Activated CD4-positive, alpha-beta T cell treated with anti-CD3 and anti-CD28 coated beads for 1 hour (primary cell): ENCODE results near the gene CEBPZOS.

ENCODE experiments used
- DNase-seq: peaks from one replicate; pipeline ENCODE4 v3.0.0-alpha.2; 2020

CEBPZOS gene

DNA sequence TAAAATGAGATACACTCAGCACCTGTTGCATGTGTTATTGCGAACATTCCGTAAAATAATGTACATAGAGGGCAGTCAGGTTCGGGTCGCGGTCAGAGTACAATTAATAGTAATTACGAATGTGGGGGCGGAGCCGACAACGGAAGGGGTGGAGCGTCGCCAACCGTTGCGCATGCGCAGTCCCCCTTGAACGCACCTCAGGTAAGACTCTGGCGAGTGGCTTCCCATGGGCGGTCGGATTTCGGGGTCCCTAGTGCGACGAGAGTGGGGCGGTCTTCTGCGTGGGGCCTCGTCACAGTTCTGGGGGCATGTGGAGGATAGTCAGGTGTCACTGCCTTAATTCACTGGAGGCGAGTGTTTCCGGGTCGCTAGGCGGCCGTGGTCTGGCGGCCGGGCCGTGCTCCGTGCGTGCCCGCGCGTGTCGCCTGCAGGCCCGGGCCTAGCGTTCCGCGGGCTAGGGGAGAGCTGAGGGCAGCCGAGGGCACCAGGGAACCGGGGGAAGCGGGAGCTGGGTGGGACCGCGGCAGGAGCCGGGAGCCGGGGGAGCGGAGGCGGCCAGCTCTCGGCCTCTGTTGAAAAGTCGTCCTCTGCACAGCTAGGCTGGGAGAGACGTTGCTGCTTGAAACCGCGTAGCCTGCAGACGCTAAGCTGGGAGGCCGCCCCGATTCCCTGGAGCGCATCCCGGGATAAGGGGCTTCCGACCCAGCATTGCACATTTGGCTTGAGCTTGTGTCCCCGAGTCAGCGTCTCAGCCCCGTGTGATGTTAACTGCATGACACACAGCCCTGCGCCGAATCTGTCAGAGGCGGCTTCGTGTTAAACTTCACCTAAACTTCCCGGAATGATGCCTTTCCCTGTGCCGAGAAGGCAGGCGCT lies at the start of gene CEBPZOS:
Gene CEBPZOS (plus strand): TSS at position 177 of the 876 bp plus-strand sequence. CDS start 3,209 bp downstream, outside the sequence.
- DNase-seq, result peak; percentile 87

DNA sequence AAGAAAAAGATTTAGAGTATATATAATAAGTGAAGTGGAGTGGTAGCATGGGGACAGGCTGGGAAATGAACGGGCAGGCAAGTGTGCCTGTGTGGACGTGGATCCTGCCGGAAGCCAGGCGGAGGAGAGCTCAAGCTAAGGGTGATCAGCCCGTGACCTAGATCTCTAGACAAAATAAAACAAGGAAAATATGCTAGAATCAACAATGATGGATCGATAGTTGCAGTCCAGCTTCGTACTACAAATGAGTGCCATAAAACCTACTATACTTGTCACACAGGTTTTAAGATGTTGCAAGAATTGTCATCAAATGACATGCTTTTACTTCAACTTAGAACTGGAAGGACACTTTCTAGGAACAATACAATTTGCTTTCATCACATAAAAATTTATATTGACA lies 48.0 kb upstream of the CEBPZOS start:
- DNase-seq, result no peak

DNA sequence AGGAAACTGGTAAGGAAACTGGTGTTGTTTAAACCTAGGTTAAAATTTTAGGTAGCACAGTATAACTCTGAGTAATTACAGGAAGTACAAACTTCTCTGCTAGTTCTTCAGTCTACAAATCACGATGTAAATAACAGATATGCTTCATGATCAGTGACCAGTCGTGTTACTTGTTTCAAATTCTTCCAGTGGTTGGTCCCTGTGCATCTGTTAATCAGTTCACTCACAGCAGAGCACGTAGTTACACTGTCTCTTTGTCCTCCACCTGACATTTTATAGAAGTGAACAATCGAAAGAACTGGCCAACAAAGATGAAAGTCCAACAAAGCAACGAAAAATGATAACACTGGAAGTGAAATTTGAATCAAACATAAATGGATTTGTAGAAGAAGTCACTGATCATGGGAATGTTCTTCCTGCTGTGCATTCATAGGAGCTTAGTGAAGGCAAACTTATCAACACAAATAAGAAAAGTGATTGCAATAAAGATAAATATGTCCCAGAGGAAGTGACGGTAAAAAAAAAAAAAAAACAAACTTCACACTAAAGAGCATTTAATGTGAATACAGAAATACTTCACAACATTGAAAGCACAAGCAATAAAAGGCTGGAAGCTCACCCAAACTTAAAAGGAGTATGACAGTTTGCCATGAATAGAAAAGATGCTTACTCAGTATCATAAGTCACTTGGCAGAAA lies 46.5 kb upstream of the CEBPZOS start:
- DNase-seq, result no peak

DNA sequence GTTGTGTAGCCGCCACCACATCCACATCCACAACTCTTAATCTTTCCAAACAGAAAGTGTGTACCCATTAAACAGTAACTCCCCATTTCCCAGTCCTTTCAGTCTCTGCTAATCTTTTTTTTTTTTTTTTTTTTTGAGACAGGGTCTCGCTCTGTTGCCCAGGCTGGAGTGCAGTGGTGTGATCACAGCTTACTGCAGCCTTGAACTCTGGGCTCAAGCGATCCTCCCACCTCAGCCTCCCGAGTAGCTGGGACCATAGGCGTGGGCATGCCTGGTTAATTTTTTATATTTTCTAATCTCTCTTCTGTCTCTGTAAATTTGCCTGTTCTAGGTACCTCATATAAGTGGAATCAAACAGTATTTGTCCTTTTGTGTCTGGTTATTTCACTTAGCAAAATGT lies 43.1 kb upstream of the CEBPZOS start:
- no peak for DNase-seq

DNA sequence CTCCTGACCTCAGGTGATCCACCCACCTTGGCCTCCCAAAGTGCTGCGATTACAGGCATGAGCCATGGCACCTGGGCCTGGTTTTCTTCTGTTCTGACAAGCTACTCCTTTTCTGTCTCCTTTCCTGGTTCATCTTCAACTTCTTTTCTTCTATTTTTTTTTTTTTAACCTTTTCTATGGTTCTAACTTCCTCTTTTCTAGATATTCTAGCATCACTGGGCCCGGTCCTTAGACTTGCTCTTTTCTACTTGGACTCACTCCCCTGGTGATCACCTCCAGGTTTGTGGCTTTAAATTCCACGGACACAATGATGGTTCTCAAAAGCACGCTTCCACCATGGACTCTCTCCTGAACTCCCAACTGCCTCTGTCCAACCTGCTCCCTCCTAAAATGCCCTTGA lies 41.5 kb upstream of the CEBPZOS start:
- no peak for DNase-seq

DNA sequence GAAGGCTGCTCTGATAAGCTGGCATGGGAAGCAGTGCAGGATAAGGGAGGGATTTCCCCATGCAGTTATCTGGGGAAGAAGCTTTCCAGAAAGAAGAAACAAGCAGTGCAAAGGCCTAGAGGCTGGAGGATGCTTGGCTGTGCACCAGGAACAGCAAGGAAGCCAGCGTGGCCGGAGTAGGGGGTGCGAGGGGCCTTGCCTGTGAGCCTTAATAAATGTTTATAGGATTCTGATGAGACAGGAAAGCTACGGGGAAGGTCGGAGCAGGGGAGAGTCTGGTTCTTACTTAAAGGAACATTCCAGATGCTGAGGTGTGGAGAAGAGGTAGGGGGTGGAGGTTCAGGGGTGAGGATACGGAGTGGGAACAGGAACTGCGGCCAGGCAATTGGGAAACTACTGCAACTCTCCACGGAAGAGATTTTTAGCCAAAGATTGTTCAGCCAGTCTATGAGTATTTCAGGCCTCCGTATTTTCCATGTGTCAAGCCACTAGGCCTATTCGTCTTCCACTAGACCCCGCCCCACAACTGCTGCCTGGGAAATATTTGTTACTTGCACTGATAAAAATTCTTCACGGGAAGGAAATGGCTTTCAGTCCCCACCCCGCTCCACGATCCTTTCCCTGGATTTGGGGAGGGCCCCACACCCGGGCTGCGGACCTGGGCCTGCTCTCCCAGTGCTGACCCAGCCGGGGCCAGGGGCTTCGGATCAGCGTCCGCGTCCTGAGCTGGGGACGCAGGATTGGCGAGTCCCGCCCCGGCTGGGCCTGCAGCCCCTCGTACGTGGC lies 40.0 kb upstream of the CEBPZOS start:
- peak; percentile 55 for DNase-seq

DNA sequence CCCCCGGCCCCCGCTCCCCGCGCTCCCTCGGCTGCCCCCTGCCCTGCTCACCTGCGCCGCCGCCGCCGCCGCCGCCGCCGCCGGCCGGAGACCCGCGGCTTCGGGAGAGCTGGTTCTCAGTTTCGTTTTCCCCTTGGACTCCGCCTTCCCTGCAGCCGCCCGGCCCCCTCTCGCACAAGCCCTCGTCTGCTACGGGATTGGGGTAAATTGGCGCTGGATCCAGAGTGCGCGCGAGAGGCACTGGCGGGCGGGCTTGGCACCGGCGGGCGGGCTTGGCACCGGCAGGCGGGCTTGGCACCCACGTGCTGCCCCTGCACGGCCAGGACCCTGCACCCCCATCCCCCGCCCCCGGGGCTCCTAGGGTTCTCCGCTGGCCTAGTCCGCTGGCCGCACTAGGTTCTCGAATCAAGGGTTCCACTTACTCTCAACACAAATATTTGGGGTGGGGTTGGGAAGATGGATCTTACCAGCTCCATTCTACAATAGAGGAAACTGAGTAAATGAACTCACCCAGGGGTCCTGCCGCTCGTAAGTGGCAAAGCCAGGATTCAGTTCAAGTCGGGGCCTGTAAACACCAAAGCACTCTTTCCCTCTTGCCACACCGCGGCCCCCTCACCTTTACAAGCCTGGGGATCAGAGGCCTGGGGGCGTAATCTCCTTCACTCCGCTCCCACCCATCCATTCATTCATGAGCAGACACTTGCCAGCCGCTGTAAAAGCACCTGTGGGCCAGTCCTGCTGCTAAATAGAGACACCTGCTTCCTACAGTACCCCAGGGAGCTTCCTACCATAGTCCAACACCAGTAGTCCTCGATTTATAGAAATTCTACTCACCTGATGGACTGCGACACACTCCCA lies 39.2 kb upstream of the CEBPZOS start, which contains the start of gene EIF2AK2:
Gene EIF2AK2 (minus strand): TSS at position 124 of the 858 bp plus-strand sequence. CDS start 9,174 bp downstream, outside the sequence.
- DNase-seq, result peak; percentile 86

DNA sequence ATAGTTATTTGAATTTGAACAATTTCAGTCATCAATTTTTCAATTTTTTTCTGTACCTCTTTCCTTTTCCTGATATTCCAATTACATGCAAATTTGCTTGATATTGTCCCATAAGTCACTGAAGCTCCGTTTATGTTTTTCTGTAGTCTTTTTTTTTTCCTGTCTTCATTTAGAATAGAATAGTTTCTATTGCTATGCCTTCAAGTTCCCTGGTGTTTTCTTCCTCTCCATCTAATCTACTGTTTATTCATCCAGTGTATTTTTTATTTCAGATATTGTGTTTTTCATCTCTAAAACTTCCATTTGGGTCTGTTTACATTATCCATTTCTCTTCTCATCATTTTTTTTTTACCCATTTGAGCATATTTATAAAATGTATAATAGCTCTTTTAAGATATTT lies 31.5 kb upstream of the CEBPZOS start:
- DNase-seq, result no peak

DNA sequence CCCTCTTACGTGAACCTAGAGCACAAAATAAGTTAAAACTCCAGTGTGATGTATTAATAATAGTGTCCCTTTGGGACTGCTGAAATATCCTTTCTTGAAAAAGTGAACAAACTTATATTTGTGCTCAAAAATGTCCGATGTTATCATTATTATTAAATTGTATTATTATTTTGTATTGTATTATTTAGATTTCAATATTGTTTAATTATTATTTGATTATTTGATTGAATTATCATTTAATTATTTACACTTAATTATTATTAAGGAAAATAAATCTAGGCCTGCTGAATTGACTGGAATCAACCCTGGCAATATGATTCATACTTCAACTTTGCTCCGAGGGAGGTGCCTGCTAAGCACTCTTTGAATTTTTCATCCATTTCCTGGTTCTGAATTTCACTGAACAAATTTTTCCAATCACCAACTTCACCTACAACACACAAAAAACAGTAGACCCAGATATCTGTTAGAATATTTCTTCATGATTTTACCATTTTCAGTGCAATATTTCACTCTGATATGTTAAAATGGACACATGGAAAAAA lies 28.6 kb upstream of the CEBPZOS start:
- DNase-seq, result no peak

DNA sequence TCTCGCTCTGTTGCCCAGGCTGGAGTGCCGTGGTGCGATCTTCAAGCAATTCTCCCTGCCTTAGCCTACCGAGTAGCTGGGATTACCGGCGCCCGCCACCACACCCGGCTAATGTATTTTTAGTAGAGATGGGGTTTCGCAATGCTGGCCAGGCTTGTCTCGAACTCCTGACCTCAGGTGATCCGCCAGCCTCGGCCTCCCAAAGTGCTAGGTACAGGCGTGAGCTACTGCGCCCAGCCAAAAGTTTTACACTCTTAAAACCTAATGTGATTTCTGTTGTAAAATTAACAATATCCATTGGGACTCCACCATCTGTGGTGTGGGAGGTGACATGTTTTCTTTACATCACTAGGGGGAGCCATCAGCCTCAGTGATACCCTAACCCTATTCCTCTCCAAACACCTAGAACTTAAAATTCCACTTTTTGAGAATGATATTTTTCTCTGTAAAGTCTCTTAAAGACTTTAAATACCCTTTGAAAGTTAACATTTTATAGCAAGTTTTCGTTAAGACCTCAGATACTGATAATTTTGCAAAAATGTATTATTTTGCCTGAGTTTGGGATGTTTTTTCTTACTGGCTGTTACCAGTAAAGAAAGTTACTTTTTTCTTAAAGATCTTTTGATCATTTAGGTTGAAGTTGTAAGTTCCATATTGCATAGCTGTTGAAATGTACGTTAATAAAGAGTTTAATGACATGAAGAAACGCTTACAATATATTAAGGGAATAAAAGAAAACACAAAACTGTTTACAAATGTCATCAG lies 27.9 kb upstream of the CEBPZOS start:
- DNase-seq, result no peak

DNA sequence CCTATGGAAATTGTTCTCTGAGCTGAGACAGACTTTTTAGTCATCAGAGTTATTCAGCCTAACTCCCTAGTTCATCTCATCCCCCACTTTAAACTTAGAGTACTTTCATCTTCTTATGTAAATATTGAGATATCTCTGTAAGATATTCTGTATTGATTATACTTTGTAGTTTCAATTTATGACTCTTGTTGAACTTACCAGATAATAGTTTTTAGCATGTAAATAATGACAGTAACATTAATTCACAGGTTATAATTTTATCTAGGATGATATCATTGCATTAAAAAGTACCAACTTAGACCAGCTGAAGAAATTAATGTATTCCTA lies 24.7 kb upstream of the CEBPZOS start:
- no peak for DNase-seq

DNA sequence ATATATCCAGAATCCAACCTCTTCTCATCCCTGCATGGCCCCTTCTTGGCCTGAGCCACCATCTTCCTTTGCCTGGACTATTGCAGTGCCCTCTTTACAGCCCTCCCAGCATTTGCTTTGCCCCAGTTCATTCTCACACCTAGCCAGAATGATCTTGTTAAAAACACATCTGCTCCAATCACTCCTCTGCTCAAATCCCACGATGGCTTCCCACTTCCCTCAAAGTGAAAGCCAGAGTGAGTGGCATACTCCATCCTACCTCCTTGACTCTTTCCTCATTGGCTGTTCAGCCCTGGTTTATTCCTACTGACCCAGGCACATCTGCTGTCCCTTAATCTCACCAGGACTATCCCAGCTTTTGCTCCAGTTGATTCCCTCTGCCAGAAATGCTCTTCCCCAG lies 22.6 kb upstream of the CEBPZOS start:
- DNase-seq, result no peak

DNA sequence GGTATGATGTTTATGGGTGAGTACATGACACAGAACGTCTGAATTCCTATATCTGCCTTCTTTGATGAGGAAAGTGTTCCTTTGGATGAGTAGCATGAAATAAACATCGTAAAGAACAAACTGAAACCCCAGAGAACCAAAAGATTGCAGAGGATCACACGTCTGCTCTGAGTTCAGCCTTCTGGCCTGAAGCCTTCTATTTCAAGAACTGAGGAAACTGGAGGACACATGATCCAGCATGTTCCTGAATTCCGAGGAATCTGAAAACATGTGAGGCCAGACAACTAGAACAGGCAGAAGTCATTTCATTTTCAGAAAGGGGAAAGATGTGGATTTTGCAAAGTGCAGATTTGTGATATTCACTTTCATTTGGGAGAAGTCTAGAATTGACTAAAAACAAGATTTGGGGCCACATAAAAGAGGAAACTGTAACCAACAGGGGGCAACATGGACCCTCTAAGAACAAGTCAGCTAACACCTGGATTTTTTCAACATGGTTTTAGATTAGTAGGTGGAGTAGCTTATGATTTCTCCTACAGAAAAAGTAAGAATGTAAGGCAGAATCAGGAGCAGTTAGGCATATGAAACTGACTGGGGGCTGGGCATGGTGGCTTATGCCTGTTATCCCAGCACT lies 16.2 kb upstream of the CEBPZOS start:
- DNase-seq, result no peak

DNA sequence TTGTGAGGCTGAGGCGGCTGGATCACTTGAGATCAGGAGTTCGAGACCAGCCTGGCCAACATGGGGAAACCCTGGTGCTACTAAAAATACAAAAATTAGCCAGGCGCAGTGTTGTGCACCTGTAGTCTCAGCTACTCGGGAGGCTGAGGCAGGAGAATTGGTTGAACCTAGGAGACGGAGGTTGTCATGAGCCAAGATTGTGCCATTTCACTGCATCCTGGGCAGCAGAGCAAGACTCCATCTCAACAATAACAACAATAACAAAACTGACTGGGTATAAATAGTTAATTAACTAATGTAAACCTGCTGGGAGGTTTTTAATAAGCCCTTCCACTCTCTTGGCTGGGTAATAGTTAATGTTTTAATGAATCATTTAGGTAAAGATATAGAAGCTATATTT lies 15.7 kb upstream of the CEBPZOS start:
- DNase-seq, result no peak

DNA sequence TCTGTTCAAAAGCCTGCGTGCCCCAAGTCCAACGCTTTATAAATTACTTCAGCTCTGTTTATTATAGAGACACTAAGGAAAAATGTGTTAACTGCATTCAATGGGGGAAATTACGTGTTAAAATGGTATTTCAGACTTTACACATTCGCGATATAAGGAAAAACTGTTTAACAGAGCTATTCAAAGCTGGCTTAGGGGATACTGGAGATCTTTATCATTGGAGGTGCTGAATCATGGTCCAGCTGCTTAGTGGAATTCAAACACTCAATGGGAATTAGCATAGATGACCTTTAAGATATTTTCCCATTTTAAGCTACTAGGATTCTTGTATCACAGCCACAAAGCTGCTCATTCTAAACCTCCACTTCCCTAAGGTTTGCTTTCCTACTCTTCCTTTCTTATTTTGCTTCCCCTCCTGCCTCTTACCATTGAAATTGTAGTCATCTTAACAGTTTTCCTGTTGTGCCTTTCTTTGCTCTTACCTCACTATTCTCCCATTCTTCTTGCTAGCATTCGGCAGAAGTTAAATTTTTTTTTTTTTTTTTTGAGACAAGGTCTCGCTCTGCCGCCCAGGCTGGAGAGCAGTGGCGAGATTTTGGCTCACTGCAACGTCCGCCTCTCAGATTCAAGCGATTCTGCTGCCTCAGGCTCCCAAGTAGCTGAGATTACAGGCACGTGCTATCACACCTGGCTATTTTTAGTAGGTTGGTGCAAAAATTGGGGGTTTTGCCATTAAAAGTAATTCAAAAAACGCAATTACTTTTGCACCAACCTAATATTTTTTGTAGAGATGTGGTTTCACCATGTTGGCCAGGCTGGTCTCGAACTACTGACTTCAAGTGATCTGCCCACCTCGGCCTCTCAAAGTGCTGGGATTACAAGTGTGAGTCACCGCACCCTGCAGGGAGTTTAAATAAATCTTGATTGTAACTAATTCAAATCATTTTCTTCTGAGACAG lies 14.3 kb upstream of the CEBPZOS start:
- DNase-seq, result no peak

DNA sequence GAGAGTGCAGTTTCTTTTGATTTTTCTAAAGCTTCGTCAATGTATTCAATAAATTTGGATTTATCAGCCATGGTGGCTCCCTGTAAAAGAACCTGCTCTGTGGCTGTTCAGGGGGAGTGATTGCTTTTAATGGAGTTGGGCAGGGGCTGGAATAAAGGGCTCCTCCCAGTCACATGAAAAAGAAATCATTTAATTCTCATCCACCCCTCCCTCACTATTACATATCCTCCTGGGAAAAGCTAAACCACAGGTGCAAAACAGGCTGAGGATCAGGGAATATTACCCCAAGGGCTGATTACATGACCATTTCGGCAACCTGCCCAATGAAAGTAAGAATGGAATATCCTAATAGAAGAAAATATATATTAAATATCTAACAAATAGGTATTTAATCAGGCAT lies 7.7 kb upstream of the CEBPZOS start, which contains the start of gene SULT6B1:
Gene SULT6B1 (minus strand): TSS at position 101 of the 400 bp plus-strand sequence. CDS start 30 bp downstream, at position 71.
- DNase-seq, result no peak

DNA sequence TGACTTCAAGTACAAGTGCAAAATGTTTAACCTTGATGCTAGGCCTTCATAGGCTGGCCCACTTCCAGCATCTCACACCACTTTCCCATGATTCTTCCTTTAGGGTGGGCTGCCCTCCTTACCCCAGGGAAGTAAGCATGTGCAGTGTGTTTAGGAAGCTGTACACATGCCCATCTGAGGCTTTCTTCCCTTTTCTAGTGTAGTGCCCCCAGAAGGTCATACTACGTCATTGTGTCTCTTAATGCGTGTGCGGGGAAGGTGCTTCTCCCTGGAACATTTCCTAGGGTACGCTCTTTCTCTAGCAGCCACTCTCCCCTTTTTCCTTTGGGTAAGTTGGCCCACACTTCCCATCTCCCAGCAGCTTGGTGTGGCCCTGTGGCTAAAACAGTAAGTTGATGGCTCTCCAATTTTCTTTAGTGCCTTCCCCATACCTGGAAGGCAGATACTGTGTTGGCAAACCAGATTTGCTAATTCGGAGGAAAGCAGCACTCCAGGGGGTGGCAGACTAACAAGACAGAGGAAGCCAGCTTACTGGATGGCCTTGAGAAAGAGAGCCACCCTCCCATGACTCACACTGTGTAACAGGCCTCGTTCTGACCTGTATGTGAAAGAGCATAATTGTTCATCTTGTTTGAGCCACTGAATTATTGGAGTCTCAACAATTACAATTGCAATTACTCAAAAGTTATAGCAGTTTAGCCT lies 6.7 kb upstream of the CEBPZOS start:
- DNase-seq, result no peak

DNA sequence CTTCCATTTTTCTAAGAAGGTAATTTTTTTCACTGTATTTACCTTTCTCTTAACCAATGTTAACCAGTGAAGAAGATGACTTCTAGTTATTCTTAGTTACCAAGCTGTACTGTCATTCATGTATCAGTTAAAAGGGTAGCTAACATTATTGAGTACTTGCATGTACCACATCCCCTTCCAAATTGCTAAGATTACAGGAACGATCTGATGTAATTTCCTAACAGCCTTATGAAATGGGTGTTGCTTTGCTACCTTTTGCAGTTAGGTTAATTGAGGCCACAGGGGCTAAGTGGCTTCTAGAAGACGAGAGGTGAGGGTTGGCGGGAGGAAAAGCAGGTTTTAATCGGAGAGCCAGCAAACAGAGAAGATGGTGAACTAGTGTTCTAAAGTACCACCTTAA lies 6.0 kb upstream of the CEBPZOS start:
- no peak for DNase-seq

DNA sequence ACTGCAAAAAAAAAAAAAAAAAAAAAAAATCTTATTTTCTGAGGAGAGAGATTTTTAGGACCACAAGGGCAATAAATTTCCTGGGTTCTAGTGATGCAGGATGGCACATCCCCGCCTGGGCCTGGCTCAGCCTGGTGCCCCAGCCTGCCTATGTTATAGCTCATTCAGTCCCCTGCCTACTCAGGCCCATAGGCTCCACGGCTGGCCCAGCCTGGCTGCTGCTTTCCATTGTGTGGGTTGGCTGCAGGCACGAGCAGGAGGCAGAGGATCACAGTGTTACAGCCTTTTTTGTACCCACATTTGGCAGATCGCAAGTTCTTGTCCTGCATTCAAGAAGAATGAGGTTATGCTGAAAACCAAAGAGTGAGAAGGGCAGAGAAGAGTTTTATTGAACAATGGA lies 5.0 kb upstream of the CEBPZOS start:
- DNase-seq, result no peak
